Measurements from ENCODE around the gene EID2B.

DNA sequence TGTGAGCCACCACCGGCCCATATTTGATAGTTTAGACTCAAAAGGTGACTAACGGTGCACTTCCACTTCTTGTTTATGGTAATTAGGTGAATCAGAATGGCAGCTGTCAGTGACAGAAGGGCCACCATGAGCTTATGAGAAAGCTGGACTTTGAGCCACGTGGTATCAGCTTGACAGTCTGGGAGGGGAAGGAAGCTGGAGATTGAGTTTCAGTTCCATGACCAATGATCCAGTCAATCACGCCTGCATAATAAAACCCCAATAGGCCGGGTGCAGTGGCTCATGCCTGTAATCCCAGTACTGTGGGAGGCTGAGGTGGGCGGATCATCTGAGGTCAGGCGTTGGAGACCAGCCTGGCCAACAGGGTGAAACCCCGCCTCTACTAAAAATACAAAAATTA lies 8.2 kb downstream of the EID2B start:
- no peak for TF ChIP-seq CTCF (IDR thresholded peaks at IDR 0.05; ENCODE audit: control extremely low read depth in 1 of 3, insufficient read depth in 1 of 3, low read depth in 1 of 3, low read length in 3 of 3)
- TF ChIP-seq TEAD4 (IDR thresholded peaks at IDR 0.05; ENCODE audit: low read depth, low read length) = no peak
